SK-N-SH treated with all-trans-retinoic acid at 6 μM for 48 hours (cell line): ENCODE measurements around the gene ITPR2.

Experiments used
- ARNTL ChIP-seq: fragments of 450-650 bp; formaldehyde crosslinking; IDR thresholded peaks from 2 replicates; pipeline ENCODE4 v1.5.0; 2020; ENCODE audit warnings: low read depth, mild to moderate bottlenecking, moderate library complexity, borderline replicate concordance
- BACH2 ChIP-seq: fragments of 250-450 bp; sonication (Bioruptor Pico); IDR thresholded peaks from 2 replicates; pipeline ENCODE4 v1.9.0; 2021; ENCODE audit warnings: mild to moderate bottlenecking, borderline replicate concordance
- CREB5 ChIP-seq: fragments of 250-450 bp; sonication (Bioruptor Pico); IDR thresholded peaks from 2 replicates; pipeline ENCODE4 v1.5.1; 2020; ENCODE audit warnings: low read depth, mild to moderate bottlenecking, moderate library complexity
- CSDC2 ChIP-seq: fragments of 250-450 bp; sonication (Bioruptor Pico); IDR thresholded peaks from 2 replicates; pipeline ENCODE4 v1.5.0; 2020; ENCODE audit warnings: mild to moderate bottlenecking, moderate library complexity
- GLIS3 ChIP-seq: fragments of 250-450 bp; sonication (Bioruptor Pico); IDR thresholded peaks from 2 replicates; pipeline ENCODE4 v1.5.0; 2020; ENCODE audit warnings: mild to moderate bottlenecking, moderate library complexity
- OSR1 ChIP-seq: fragments of 250-450 bp; sonication (Bioruptor Pico); IDR thresholded peaks from 2 replicates; pipeline ENCODE4 v1.8.0; 2022; ENCODE audit warnings: moderate library complexity, mild to moderate bottlenecking, inconsistent platforms
- POU6F1 ChIP-seq: fragments of 250-450 bp; sonication (Bioruptor Pico); IDR thresholded peaks from 2 replicates; pipeline ENCODE4 v1.8.0; 2021; ENCODE audit warnings: low read depth, mild to moderate bottlenecking, moderate library complexity, borderline replicate concordance
- RARB ChIP-seq: fragments of 250-450 bp; sonication (Bioruptor Pico); IDR thresholded peaks from 2 replicates; pipeline ENCODE4 v1.8.0; 2021; ENCODE audit warnings: mild to moderate bottlenecking, moderate library complexity
- SNAI2 ChIP-seq: fragments of 250-450 bp; sonication (Bioruptor Pico); IDR thresholded peaks from 2 replicates; pipeline ENCODE4 v1.5.0; 2020; ENCODE audit warnings: mild to moderate bottlenecking, moderate library complexity
- ZC3H10 ChIP-seq: fragments of 250-450 bp; sonication (Bioruptor Pico); IDR thresholded peaks from 2 replicates; pipeline ENCODE4 v1.5.1; 2021; ENCODE audit warnings: mild to moderate bottlenecking, moderate library complexity
- ZFP3 ChIP-seq: fragments of 250-450 bp; sonication (Bioruptor Pico); IDR thresholded peaks from 2 replicates; pipeline ENCODE4 v1.5.0; 2020; ENCODE audit warnings: mild to moderate bottlenecking, moderate library complexity
- ZFP30 ChIP-seq: fragments of 450-650 bp; formaldehyde crosslinking; IDR thresholded peaks from 2 replicates; pipeline ENCODE4 v1.5.0; 2022; ENCODE audit warnings: mild to moderate bottlenecking, moderate library complexity
- ZNF565 ChIP-seq: fragments of 450-650 bp; formaldehyde crosslinking; conservative IDR thresholded peaks from 2 replicates; pipeline ENCODE4 v1.5.0; 2020; ENCODE audit warnings: low read depth, mild to moderate bottlenecking, moderate library complexity

GRCh38 chr12:26746121-26746714 is 86.8 kb downstream of the ITPR2 start:
- no peak for TF ChIP-seq ZC3H10 (CRISPR knock-in tag)
- TF ChIP-seq RARB (CRISPR knock-in tag), result no peak
- no peak for TF ChIP-seq ZFP30 (CRISPR knock-in tag)
- no peak for TF ChIP-seq CREB5
- no peak for TF ChIP-seq OSR1 (CRISPR knock-in tag)
- TF ChIP-seq CSDC2 (CRISPR knock-in tag), result no peak
- TF ChIP-seq BACH2 (CRISPR knock-in tag), result no peak
- TF ChIP-seq POU6F1 (CRISPR knock-in tag), result no peak
- no peak for TF ChIP-seq ZNF565
- no peak for TF ChIP-seq ZFP3
- no peak for TF ChIP-seq SNAI2 (CRISPR knock-in tag)
- TF ChIP-seq ARNTL, result no peak
- no peak for TF ChIP-seq GLIS3
